Measurements from ENCODE around the gene TEX2.

TEX2 gene

GRCh38 chr17:64269687-64270649, 6.9 kb upstream of the TEX2 start:
- no peak for DNase-seq

DNA sequence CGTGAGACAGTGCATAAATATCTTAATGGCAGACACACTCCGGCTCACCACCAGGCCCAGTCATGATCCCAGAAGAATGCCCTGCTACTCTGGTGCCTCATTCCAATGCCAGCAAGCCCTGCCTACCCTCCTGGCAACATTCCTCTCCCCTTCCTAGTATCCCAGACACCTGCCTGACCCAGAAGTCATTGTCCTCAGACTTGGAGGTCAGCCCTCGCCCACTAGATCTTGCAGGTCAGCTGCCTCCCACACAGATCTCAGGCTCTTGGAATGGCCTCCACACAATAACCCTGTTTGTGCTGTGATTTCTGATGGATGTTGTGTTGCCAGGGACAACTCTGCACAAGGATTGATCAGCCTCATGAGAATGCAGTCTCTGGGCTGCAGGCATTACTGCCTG, 1.8 kb upstream of the TEX2 start:
- DNase-seq: no peak

- DNase-seq: no peak
Measured at GRCh38 chr17:64262198-64262999, 661 bp downstream of the TEX2 start.

GRCh38 chr17:64261417-64262145, 1.5 kb downstream of the TEX2 start:
- no peak for DNase-seq

GRCh38 chr17:64260886-64261285, 2.2 kb downstream of the TEX2 start:
- no peak for DNase-seq

DNA sequence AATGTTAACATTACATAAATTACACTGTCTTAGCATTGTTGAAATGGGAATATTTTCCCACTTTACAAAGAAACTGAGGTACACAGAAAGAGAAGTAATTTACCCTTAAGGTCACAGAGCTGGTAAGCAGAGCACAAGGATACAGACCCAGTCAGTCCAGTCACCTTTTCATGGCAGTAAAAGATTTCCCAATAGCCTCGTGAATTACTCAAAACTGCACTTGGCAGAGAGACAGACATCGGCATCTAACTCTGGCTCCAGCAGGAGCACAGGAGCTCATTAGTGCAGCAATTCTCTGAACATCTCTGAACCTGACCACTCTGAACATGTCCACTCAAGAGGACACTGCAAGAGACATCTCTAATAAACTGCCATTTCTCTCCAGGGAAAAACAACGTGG, 3.1 kb downstream of the TEX2 start:
- DNase-seq: no peak

DNA sequence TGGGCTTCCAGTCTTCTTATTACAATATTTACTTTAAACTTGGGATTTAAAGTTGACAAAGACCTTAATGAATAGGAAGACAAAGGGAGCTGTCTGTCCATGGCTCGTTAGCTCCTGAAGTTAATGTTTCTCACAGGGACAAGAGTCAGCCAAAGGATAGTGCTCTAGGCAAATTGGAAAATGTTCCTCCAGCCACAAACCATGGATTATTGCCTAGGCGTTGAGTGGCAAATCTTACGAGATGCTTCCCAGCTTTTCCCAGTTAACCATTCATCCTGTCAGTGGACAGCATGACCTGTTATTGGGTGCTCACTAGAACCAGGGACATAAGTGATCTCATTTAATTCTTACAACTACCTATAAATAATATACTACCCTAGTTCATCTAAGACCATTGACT, 3.6 kb downstream of the TEX2 start:
- no peak for DNase-seq

GRCh38 chr17:64256913-64257807, 5.9 kb downstream of the TEX2 start:
- DNase-seq: no peak

GRCh38 chr17:64255764-64256163, 7.3 kb downstream of the TEX2 start:
- no peak for DNase-seq

- DNase-seq: no peak
Measured at GRCh38 chr17:64254755-64255154, 8.3 kb downstream of the TEX2 start.

GRCh38 chr17:64253470-64253869, 9.6 kb downstream of the TEX2 start:
- DNase-seq: no peak

DNA sequence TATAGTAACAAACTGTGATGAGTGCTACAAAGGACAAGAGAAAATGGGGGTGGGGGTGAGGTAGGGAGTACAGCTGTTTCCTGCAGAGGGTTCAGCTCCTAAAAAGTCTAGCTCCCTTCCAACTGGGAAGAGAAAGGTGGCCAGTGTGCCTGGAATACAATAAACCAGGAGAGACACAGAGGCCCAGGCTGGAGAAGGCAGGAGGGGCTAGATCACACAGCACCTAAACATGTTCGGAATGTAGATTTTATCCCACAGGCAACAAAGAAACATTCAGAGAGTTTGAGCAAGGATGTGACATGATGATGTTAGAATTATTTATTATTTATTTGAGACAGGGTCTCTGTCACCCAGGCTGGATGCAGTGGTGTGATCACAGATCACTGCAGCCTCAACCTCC, 10.2 kb downstream of the TEX2 start:
- DNase-seq: no peak

GRCh38 chr17:64250233-64250835, 12.7 kb downstream of the TEX2 start:
- DNase-seq: peak; percentile 78

DNA sequence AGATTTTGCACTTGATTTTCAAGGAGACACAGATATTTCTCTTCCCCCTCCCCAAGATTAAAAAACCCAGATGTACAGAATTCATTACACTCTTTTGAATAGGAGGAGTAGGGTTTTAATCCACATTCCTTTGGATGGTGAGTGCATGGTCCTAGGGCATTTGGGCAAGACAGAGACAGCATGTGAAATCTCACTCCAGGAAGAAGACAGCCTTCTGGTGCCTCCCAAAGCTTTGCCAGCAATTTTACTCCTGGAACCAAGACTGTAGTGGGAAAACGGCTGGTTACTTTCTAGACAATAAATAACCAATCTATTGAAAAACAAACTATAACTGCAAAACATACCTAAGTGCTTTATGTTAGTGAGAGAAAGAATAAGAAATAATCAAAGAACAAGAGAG, 15.2 kb downstream of the TEX2 start:
- DNase-seq: no peak

GRCh38 chr17:64245218-64246145, 17.6 kb downstream of the TEX2 start:
- DNase-seq: no peak

- no peak for DNase-seq
Measured at GRCh38 chr17:64244165-64244564, 18.9 kb downstream of the TEX2 start.

- no peak for DNase-seq
Measured at GRCh38 chr17:64243340-64243739, 19.7 kb downstream of the TEX2 start.

GRCh38 chr17:64242633-64243032, 20.4 kb downstream of the TEX2 start:
- DNase-seq: no peak

DNA sequence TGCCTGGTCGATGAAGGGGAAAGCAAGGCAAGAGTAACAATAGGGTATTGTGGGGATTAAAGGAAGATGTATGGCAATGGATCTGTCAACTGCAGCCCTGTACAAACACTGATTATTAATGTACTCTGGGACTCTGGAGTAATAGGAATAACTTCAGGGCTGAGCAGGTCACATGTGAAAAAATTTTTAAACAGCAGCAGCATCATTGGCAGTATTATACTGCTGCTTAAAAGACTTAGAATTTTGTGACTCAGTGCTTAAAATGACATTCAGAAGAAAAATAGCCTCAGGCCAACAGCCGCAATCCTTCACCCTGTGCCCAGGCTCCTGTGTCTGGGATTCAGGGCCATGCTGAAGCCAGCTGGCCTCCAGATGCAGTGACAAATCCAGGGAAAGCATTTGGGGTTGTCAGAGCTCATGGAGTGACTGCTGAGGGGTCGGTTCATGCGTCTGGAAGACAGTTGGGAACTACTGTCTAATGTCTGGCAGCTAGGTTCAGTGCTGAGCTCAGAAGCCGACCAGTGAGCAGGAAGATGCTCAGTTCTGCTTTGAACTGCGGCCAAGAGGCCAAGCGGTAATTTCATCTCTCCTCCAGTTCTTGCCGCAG, 22.2 kb downstream of the TEX2 start:
- DNase-seq: no peak

- no peak for DNase-seq
Measured at GRCh38 chr17:64240261-64240740, 22.8 kb downstream of the TEX2 start.

All from NCI-H187 treated with DMSO at 0.1 percent for 48 hours (cell line).